Right cardiac atrium (tissue), 5 donors: ENCODE data around the gene TMEM154. TPM values are rescaled to one million over a fixed set of nuclear protein-coding genes. Genes with fewer than 3 reads are reported as not detected.
A peak's percentile ranks its signal among the peaks of the same experiment; 100 is the strongest.

Source experiments
- ATAC-seq, 2 donors: fragments of 200-7000 bp; cut with Tn5 transposase; one replicate each; pipeline versions ENCODE4 v1.8.0 to v1.9.1; 2020; ENCODE audit warnings: moderate library complexity in 2 of 2, mild to moderate bottlenecking in 1 of 2
- DNase-seq, 3 donors: peaks; one replicate each; pipeline ENCODE4 v3.0.0-alpha.2; 2020
- H3K27ac ChIP-seq: one replicate; pipeline ENCODE4 v1.5.1; 2013; ENCODE audit warnings: mild to moderate bottlenecking, low read length, control low read depth, moderate library complexity
- H3K27me3 ChIP-seq: one replicate; pipeline ENCODE4 v1.6.1; 2013; ENCODE audit not compliant: control insufficient read depth, insufficient read depth
- H3K4me1 ChIP-seq: one replicate; pipeline ENCODE4 v1.6.1; 2013; ENCODE audit warnings: low read length; ENCODE audit not compliant: control insufficient read depth, insufficient read depth
- H3K4me3 ChIP-seq: one replicate; pipeline ENCODE4 v1.5.1; 2013; ENCODE audit warnings: low read length, control low read depth
- H3K9me3 ChIP-seq: one replicate; pipeline ENCODE4 v1.6.1; 2013; ENCODE audit warnings: low read length; ENCODE audit not compliant: control insufficient read depth
- whole genome bisulfite sequencing: extraction: QIAGEN DNeasy Blood & Tissue Kit; methylation state at CpG from one replicate; pipeline ENCODE4 v1.1.7; 2013; 5-methylcytosine and 5-hydroxymethylcytosine counted together
- intact Hi-C, 4 donors: fragments of 100-400 bp; cut with DNase I; formaldehyde crosslinking; loops; one replicate each; pipeline versions ENCODE4 v1.11.0 to v1.14.0; 2022 to 2023
- polyA plus RNA-seq: library from polyadenylated mRNA; stranded (reverse); fragments of 200-250 nt; gene quantifications from one replicate; pipeline ENCODE4 v1.2.3, GENCODE V29; 2013
- total RNA-seq, 4 donors: library from RNA; stranded (reverse); fragmentation: NEBNext Ultra II Directional; extraction: Animal tissue kit (Norgen Biotek cat#: 25700); gene quantifications; one replicate each; pipeline ENCODE4 v1.2.1, GENCODE V29; 2021
- donor health status: healthy with polysubstance abuse.
- donor health status: DM: no; HTN: yes; CAD: no.
- donor health status: DM: no; HTN: no; CAD: no.
- donor health status: DM: no; HTN: yes; CAD: no; lungs with severe emphysema.
- donor health status: DM: yes; HTN: yes; CAD: no.

Gene TMEM154
- total and polyA plus RNA-seq, 5 donors = 0.16 to 2.4 (median 1.2) TPM

- ATAC-seq (no peak), DNase-seq (no peak)
- H3K27me3 ChIP-seq = no peaks in the 10 kb centered on the region
- intact Hi-C loops = no loop called here
- H3K9me3 ChIP-seq = no peaks in the 10 kb centered on the region
- no peaks in the 10 kb centered on the region for H3K4me1 ChIP-seq
- H3K27ac ChIP-seq = no peak overlapping the region
- WGBS = 69% methylated on average over 6 of the region's 6 CpGs
- H3K4me3 ChIP-seq = no peak overlapping the region
Observed at GRCh38 chr4:152663203-152664066, 16.4 kb downstream of the TMEM154 start.

- intact Hi-C loops = no loop called here
- no peaks in the 10 kb centered on the region for H3K4me1 ChIP-seq
- ATAC-seq = no peak
- H3K9me3 ChIP-seq = peaks cover 2% of the 10 kb centered on the region
- no peaks in the 10 kb centered on the region for H3K27me3 ChIP-seq
- DNase-seq = no peak
- H3K4me3 ChIP-seq = no peak overlapping the region
- WGBS = 77% methylated on average over 2 of the region's 2 CpGs
- no peak overlapping the region for H3K27ac ChIP-seq
Observed at GRCh38 chr4:152661649-152662048, 18.1 kb downstream of the TMEM154 start.

GRCh38 chr4:152660526-152660925 is 19.3 kb downstream of the TMEM154 start:
- intact Hi-C loops = no loop called here
- no peaks in the 10 kb centered on the region for H3K4me1 ChIP-seq
- DNase-seq (no peak), ATAC-seq (no peak)
- WGBS = 75% methylated on average over 5 of the region's 5 CpGs
- peaks cover 2% of the 10 kb centered on the region for H3K9me3 ChIP-seq
- H3K27me3 ChIP-seq = no peaks in the 10 kb centered on the region
- H3K27ac ChIP-seq = no peak overlapping the region
- H3K4me3 ChIP-seq = no peak overlapping the region

- Histone ChIP-seq H3K27ac (no peak overlapping the region), H3K4me1 (no peaks in the 10 kb centered on the region), H3K4me3 (no peak overlapping the region), H3K9me3 (peaks cover 2% of the 10 kb centered on the region), H3K27me3 (no peaks in the 10 kb centered on the region)
- WGBS = 68% methylated on average over 4 of the region's 4 CpGs
- ATAC-seq (no peak), DNase-seq (no peak)
- intact Hi-C loops = no loop called here
Observed at GRCh38 chr4:152659806-152660205, 20.0 kb downstream of the TMEM154 start.

DNA sequence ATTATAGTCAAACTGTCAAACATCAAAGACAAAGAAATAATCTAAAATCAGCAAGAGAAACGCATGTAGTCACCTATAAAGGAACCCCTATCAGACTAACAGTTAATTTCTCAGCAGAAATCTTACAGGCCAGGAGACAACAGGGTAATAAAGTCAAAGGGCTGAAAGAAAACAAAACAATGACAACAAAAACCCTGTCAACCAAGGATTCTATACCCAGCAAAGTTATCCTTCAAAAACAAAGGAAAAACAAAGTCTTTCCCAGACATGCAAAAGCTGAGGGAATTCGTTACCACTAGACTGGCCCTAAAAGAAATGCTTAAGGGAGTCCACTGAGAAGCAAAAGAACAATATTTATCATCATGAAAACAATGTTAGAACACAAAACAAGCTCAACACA is 22.1 kb downstream of the TMEM154 start:
- 91% methylated on average over 2 of the region's 2 CpGs for WGBS
- Histone ChIP-seq H3K4me1 (no peaks in the 10 kb centered on the region), H3K27ac (no peak overlapping the region), H3K4me3 (no peak overlapping the region), H3K27me3 (no peaks in the 10 kb centered on the region), H3K9me3 (peaks cover 2% of the 10 kb centered on the region)
- intact Hi-C loops = no loop called here
- DNase-seq = no peak
- no peak for ATAC-seq

DNA sequence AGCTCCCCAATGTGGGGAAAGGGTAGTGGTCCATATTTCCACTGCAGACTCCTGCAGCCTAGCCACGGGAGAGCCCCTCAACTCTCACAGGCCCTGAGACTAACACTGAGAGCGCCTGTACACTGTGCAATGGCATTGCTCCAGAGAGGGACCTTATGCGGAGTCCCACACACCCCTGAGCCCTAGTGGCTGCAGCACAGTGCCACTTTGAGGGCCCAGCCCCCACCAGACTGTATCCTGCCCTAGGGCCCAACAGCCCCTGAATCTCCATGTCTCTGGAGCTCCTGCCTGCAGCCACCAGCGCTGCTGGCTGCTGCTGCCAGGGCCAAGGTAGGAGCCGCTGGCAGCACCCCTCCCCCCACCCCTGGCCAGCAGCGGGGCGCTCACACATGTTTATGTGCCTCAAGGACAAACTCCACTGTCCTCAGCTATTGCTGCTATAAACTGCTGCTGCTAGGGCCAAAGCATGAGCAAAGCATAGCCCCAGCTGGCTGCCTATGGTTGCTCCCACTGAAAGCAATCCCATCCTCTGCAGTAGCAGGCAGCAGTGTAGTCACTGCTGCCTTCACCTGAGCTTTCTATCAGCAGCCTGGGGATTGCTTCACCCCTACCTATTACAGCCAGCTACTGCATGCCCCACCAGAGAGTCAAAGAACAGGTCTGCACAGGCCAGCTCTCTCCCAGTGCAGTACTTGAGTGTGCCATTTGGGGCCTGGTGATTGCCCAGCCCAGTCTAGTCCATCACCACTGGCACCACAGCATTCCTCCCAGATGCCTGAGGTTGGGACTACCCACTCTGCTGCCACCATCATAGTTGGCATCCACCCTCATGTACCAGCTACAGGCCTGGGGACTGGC is 24.3 kb downstream of the TMEM154 start:
- 84% methylated on average over 7 of the region's 7 CpGs for WGBS
- Histone ChIP-seq H3K27me3 (no peaks in the 10 kb centered on the region), H3K27ac (no peak overlapping the region), H3K4me1 (no peaks in the 10 kb centered on the region), H3K9me3 (peaks cover 2% of the 10 kb centered on the region), H3K4me3 (no peak overlapping the region)
- no peak for DNase-seq
- intact Hi-C loops = no loop called here
- ATAC-seq = peak in 1 of 2 donors; percentile 24

DNA sequence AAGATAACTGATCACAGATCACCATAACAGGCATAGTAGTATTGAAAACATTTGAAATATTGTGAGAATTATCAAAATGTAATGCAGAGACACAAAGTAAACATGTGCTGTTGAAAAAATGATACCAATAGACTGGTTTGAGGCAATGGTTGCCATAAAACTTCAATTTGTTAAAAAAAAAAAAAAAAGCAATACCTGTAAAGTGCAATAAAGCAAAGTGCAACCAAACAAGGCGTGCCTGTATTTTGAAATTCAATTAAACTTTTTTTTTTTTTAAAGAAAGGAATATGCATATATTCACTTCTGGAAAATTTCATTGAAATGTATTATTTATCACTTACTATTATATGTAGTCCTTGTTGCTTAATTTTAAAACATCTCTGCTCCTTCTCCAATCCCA is 27.7 kb downstream of the TMEM154 start:
- Histone ChIP-seq H3K4me1 (no peaks in the 10 kb centered on the region), H3K27me3 (no peaks in the 10 kb centered on the region), H3K9me3 (no peaks in the 10 kb centered on the region), H3K4me3 (no peak overlapping the region), H3K27ac (no peak overlapping the region)
- intact Hi-C loops = no loop called here
- DNase-seq = no peak
- 93% methylated on average over 1 of the region's 1 CpG for WGBS
- no peak for ATAC-seq

DNA sequence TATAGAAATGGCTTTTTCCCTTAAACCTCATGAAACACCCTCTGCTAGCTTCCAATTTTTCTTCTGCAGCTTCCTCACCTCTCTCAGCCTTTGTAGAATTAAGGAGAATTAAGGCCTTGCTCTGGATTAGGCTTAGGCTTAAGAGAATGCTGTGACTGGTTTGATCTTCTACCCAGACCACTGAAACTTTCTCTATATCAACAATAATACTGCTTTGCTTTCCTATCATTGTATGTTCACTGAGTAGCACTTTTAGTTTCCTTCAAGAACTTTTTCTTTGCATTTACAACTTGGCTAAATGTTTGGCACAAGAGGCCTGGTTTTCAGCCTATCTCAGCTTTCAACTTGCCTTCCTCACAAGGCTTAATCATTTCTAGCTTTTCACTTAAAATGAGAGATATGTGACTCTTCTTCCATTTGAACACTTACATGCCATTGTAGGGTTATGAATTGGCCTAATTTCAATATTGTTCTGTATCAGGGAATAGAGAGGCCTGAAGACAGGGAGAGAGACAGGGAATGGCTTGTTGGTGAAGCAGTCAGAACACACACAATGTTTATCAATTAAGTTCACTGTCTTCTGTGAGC is 28.2 kb downstream of the TMEM154 start:
- H3K4me3 ChIP-seq = no peak overlapping the region
- no peaks in the 10 kb centered on the region for H3K27me3 ChIP-seq
- no peak for DNase-seq
- no peaks in the 10 kb centered on the region for H3K4me1 ChIP-seq
- H3K27ac ChIP-seq = no peak overlapping the region
- no peaks in the 10 kb centered on the region for H3K9me3 ChIP-seq
- intact Hi-C loops = no loop called here
- ATAC-seq = no peak

DNA sequence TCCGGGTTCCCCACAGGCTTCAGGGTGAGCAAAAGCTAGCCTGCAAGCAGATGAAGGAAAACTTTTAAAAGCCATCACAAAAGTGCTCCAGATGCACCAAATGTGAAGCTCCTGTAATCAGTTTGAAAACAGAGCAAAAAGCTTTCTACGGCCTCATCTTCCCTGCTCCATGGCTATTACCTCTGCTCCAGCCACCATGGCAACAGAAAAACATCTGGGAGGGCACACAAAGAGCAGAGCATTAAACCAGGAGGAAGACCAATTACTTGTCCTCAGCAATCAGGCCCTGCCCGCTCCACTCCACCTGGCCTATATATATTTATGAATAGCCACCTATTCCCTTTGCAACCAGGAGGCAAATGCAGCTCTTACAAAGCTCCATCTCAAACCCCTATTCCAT is 33.6 kb downstream of the TMEM154 start:
- Histone ChIP-seq H3K9me3 (no peaks in the 10 kb centered on the region), H3K27me3 (no peaks in the 10 kb centered on the region), H3K27ac (no peak overlapping the region), H3K4me1 (no peaks in the 10 kb centered on the region), H3K4me3 (no peak overlapping the region)
- WGBS = 93% methylated on average over 3 of the region's 3 CpGs
- no peak for DNase-seq
- intact Hi-C loops = loop anchor here in 1 of 4 donors (10.0 kb wide), 1 partner anchor 151 kb away; no protein-coding TSS in a partner anchor
- ATAC-seq = no peak

GRCh38 chr4:152644130-152644529 is 35.7 kb downstream of the TMEM154 start:
- Histone ChIP-seq H3K4me3 (no peak overlapping the region), H3K27ac (no peak overlapping the region), H3K9me3 (no peaks in the 10 kb centered on the region), H3K27me3 (no peaks in the 10 kb centered on the region), H3K4me1 (no peaks in the 10 kb centered on the region)
- no peak for DNase-seq
- intact Hi-C loops = loop anchor here in 3 of 4 donors (5.0 to 10.0 kb wide), 3 partner anchors 88 to 149 kb away; no protein-coding TSS in a partner anchor
- WGBS = 38% methylated on average over 4 of the region's 4 CpGs
- ATAC-seq = no peak
